Loucy (cell line): ENCODE measurements around the gene PSAPL1.

Experiments
- H2AFZ ChIP-seq: fragments of 200-600 bp; sonication (generic); 2 replicates; pipeline ENCODE4 v1.6.0; 2016; ENCODE audit warnings: antibody characterized with exemption, mild to moderate bottlenecking, low read length, moderate library complexity
- H3F3A ChIP-seq: fragments of 200-600 bp; 2 replicates; pipeline ENCODE4 v1.6.0; 2016; ENCODE audit warnings: antibody characterized with exemption, low read depth, mild to moderate bottlenecking
- H3K27me3 ChIP-seq: fragments of 200-600 bp; sonication (generic); 2 replicates; pipeline ENCODE4 v1.6.1; 2014; ENCODE audit warnings: low read length, mild to moderate bottlenecking; ENCODE audit not compliant: insufficient read depth, poor library complexity, severe bottlenecking
- H3K36me3 ChIP-seq: fragments of 200-600 bp; sonication (generic); 2 replicates; pipeline ENCODE4 v1.6.1; 2016; ENCODE audit warnings: low read length; ENCODE audit not compliant: insufficient read depth
- H3K4me1 ChIP-seq: fragments of 200-600 bp; sonication (generic); 2 replicates; pipeline ENCODE4 v1.5.1; 2014; ENCODE audit warnings: low read length, mild to moderate bottlenecking; ENCODE audit not compliant: insufficient read depth, poor library complexity, severe bottlenecking
- H3K4me2 ChIP-seq: fragments of 200-600 bp; sonication (generic); 2 replicates; pipeline ENCODE4 v1.6.0; 2014; ENCODE audit warnings: antibody characterized with exemption, low read length, low read depth, mild to moderate bottlenecking; ENCODE audit not compliant: poor library complexity, severe bottlenecking
- H3K4me3 ChIP-seq: fragments of 200-600 bp; sonication (generic); 2 replicates; pipeline ENCODE4 v1.5.1; 2014; ENCODE audit warnings: low read length, mild to moderate bottlenecking, mixed read lengths; ENCODE audit not compliant: poor library complexity, severe bottlenecking
- H3K79me2 ChIP-seq: fragments of 200-600 bp; sonication (generic); 2 replicates; pipeline ENCODE4 v1.6.1; 2014; ENCODE audit warnings: low read length; ENCODE audit not compliant: insufficient read depth
- H3K9ac ChIP-seq: fragments of 200-600 bp; sonication (generic); 2 replicates; pipeline ENCODE4 v1.6.0; 2014; ENCODE audit warnings: mild to moderate bottlenecking, low read depth, low read length, moderate library complexity; ENCODE audit not compliant: poor library complexity, severe bottlenecking
- H3K9me2 ChIP-seq: fragments of 200-600 bp; sonication (generic); replicated peaks from 2 replicates; pipeline ENCODE4 v1.6.1; 2016; ENCODE audit warnings: low read depth, low read length, mixed read lengths
- H3K9me3 ChIP-seq: fragments of 200-600 bp; sonication (generic); 2 replicates; pipeline ENCODE4 v1.6.1; 2014; ENCODE audit warnings: mild to moderate bottlenecking, antibody characterized with exemption, low read length, low read depth; ENCODE audit not compliant: insufficient read depth
- H4K20me1 ChIP-seq: fragments of 200-600 bp; sonication (generic); 2 replicates; pipeline ENCODE4 v1.6.0; 2014; ENCODE audit warnings: antibody characterized with exemption, low read length, mild to moderate bottlenecking; ENCODE audit not compliant: insufficient read depth, poor library complexity, severe bottlenecking
- EZH2phosphoT487 ChIP-seq: fragments of 200-600 bp; IDR thresholded peaks from 2 replicates; pipeline ENCODE4 v1.6.1; 2018; ENCODE audit warnings: antibody characterized with exemption, mild to moderate bottlenecking, moderate library complexity, borderline replicate concordance
- TF ChIP-seq, protein P1 (sequence below): fragments of 200-600 bp; sonication (generic); conservative IDR thresholded peaks from 2 replicates; pipeline ENCODE4 v1.5.1; 2014; ENCODE audit warnings: mild to moderate bottlenecking, antibody characterized with exemption, low read length

PSAPL1 gene

DNA sequence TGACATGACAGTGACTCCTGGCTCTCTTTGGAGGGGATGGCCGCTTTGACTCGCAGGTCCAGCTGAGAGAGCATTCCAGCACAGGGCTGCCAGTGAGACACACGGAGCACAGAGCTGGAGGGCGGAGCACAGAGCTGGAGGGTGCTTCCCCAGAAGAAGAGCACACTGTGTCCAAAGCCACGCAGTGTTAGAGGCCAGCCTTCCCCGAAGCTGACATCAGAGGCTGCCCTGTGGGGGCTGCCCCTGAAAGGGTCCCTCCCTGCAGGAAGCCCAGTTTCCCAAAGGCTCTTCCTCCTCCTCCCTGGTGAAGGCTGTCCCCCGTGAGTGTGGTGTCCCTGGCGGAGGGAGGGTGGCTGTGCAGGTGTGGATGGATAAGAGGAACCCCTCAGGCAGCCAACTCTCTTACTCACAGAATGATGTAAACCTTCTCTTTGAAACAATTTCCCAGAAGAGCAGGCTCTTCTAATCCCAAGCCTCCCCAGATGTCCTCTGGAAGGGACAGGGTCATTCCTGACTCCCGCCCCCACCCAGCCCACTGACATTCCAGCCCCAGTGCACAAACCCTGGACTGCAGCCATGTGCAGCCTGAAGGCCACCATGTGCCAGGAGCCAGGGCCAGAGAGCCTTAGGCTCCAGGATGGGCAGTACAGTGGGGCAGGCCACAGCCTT lies 53.4 kb downstream of the PSAPL1 start:
- no peak overlapping the region for H2AFZ ChIP-seq
- H3K36me3 ChIP-seq, result no peaks in the 10 kb centered on the region
- peaks cover 29% of the 10 kb centered on the region; the same call in 1 of the 2 replicates for H3K9me3 ChIP-seq
- H4K20me1 ChIP-seq, result no peaks in the 10 kb centered on the region
- no peaks in the 10 kb centered on the region for H3K27me3 ChIP-seq
- no peaks in the 10 kb centered on the region for H3K4me1 ChIP-seq
- no peaks in the 10 kb centered on the region for H3F3A ChIP-seq
- H3K9me2 ChIP-seq, result no peaks in the 10 kb centered on the region
- no peak for TF ChIP-seq EZH2phosphoT487
- TF ChIP-seq, protein P1, sequence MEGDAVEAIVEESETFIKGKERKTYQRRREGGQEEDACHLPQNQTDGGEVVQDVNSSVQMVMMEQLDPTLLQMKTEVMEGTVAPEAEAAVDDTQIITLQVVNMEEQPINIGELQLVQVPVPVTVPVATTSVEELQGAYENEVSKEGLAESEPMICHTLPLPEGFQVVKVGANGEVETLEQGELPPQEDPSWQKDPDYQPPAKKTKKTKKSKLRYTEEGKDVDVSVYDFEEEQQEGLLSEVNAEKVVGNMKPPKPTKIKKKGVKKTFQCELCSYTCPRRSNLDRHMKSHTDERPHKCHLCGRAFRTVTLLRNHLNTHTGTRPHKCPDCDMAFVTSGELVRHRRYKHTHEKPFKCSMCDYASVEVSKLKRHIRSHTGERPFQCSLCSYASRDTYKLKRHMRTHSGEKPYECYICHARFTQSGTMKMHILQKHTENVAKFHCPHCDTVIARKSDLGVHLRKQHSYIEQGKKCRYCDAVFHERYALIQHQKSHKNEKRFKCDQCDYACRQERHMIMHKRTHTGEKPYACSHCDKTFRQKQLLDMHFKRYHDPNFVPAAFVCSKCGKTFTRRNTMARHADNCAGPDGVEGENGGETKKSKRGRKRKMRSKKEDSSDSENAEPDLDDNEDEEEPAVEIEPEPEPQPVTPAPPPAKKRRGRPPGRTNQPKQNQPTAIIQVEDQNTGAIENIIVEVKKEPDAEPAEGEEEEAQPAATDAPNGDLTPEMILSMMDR, result no peak
- no peak overlapping the region for H3K4me3 ChIP-seq
- H3K79me2 ChIP-seq, result no peaks in the 10 kb centered on the region
- H3K9ac ChIP-seq, result no peak overlapping the region
- no peak overlapping the region for H3K4me2 ChIP-seq
